Measurements from ENCODE around the gene AKAP7. TPM values are rescaled to one million over a fixed set of nuclear protein-coding genes. Genes with fewer than 3 reads are reported as not detected.

The AKAP7 gene
- total RNA-seq, 6 experiments from 2014 or later = 1.1 to 3.9 (median 3.0) TPM

DNA sequence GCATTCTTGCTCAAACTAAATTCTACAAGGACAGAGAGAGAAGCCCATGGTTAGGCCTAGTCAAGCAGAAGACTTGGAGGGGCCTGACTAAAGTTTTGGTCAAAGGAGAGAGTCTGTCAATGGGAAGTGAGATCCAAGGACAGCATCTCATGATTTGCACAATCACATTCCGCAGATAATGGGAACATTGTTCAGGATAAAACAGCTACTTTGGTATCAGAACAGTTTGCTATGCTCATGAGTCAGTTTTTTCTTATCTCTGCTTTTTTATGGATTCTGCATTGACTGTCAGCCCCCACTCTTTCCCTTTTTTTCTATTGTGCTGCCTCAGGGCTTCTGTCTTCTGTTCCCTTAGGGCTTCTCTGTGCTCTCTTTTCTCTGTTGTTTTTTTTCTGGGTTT is 28.6 kb downstream of the AKAP7 start:
- Mint-ChIP-seq H3K36me3 (ENCODE audit: low read depth) (no peaks in the 10 kb centered on the region), H3K9me3 (no peaks in the 10 kb centered on the region), H3K4me3 (no peak overlapping the region), H3K27ac (no peak overlapping the region), H3K27me3 (ENCODE audit: insufficient read depth) (peaks cover 2% of the 10 kb centered on the region; the same call in 1 of the 2 replicates), H3K4me1 (ENCODE audit: low read depth) (peaks cover 32% of the 10 kb centered on the region)
- TF ChIP-seq, protein P1, sequence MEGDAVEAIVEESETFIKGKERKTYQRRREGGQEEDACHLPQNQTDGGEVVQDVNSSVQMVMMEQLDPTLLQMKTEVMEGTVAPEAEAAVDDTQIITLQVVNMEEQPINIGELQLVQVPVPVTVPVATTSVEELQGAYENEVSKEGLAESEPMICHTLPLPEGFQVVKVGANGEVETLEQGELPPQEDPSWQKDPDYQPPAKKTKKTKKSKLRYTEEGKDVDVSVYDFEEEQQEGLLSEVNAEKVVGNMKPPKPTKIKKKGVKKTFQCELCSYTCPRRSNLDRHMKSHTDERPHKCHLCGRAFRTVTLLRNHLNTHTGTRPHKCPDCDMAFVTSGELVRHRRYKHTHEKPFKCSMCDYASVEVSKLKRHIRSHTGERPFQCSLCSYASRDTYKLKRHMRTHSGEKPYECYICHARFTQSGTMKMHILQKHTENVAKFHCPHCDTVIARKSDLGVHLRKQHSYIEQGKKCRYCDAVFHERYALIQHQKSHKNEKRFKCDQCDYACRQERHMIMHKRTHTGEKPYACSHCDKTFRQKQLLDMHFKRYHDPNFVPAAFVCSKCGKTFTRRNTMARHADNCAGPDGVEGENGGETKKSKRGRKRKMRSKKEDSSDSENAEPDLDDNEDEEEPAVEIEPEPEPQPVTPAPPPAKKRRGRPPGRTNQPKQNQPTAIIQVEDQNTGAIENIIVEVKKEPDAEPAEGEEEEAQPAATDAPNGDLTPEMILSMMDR (IDR thresholded peaks at IDR 0.05) = no peak
- DNase-seq = no peak

DNA sequence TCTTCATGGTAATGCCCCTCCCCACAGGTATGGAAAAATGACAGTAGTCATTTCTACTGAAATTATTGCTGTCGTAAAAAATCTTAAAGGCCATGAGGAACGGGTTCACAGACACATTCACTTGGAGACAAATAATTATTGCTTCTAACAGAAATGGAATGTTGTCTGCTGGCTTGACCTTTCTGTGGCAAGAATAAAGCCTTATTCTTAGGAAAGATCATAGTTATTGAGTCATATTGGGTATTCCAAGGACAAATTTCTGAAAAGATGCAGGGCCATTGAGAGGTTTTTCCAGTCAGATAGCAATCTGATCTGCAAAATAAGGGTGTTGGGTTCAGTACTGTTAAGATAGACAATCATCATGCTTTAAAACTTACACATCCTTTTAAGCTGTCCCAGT is 29.2 kb downstream of the AKAP7 start:
- TF ChIP-seq, protein P1 (IDR thresholded peaks at IDR 0.05) = no peak

DNA sequence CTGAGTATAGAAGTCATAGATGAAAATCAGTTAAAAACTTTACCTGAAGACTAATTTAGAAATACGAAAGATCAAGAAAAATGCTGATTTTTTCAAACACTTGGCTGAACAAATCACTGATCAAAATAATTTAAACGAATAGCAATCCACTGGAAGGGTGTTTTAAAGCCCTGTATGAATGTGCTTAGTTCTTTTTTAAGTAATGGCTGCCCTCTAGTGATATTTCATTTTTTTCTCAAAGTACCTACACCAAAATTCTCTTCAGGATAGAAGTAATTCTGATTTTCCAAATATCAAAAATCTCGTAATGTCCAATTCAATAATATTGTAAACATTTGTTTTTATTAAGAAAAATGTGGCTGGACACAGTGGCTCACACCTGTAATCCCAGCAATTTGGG is 32.5 kb downstream of the AKAP7 start:
- Mint-ChIP-seq H3K4me3 (no peak overlapping the region), H3K27me3 (ENCODE audit: insufficient read depth) (peaks cover 2% of the 10 kb centered on the region; the same call in 1 of the 2 replicates), H3K36me3 (ENCODE audit: low read depth) (no peaks in the 10 kb centered on the region), H3K4me1 (ENCODE audit: low read depth) (peaks cover 37% of the 10 kb centered on the region), H3K27ac (no peak overlapping the region), H3K9me3 (no peaks in the 10 kb centered on the region)
- no peak for DNase-seq
- TF ChIP-seq, protein P1 (IDR thresholded peaks at IDR 0.05) = peak; percentile 49

More for the DNA sequence above, 29.2 kb downstream of the AKAP7 start:
- Mint-ChIP-seq H3K4me3 (no peak overlapping the region), H3K27ac (no peak overlapping the region), H3K36me3 (ENCODE audit: low read depth) (no peaks in the 10 kb centered on the region), H3K9me3 (no peaks in the 10 kb centered on the region), H3K27me3 (ENCODE audit: insufficient read depth) (peaks cover 2% of the 10 kb centered on the region; the same call in 1 of the 2 replicates), H3K4me1 (ENCODE audit: low read depth) (peaks cover 29% of the 10 kb centered on the region)
- peak; percentile 6 for DNase-seq

DNA sequence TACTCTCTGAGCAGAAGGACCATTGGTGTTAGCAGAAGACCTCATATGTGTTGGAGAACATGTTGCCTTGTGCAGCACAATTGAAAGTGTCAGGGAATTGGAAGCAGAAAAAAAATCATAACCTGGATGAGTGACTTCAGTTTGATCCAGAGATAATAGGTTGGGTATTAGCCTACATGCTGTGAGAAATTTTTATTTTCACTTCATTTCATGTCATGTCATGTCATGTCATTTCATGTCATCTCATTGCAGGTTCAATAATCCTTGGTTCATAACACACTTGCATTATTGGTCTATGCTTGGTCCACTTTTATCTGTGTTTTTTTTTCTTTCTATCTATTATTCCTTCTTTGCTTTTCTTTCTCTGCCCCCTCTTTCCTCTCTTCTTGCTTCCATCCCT is 34.3 kb downstream of the AKAP7 start:
- TF ChIP-seq, protein P1 (IDR thresholded peaks at IDR 0.05) = no peak
- H3K27ac Mint-ChIP-seq = no peak overlapping the region
- H3K9me3 Mint-ChIP-seq = no peaks in the 10 kb centered on the region
- no peaks in the 10 kb centered on the region for H3K27me3 Mint-ChIP-seq (ENCODE audit: insufficient read depth)
- DNase-seq = no peak
- H3K36me3 Mint-ChIP-seq (ENCODE audit: low read depth) = no peaks in the 10 kb centered on the region
- no peak overlapping the region for H3K4me3 Mint-ChIP-seq
- peaks cover 33% of the 10 kb centered on the region for H3K4me1 Mint-ChIP-seq (ENCODE audit: low read depth)

DNA sequence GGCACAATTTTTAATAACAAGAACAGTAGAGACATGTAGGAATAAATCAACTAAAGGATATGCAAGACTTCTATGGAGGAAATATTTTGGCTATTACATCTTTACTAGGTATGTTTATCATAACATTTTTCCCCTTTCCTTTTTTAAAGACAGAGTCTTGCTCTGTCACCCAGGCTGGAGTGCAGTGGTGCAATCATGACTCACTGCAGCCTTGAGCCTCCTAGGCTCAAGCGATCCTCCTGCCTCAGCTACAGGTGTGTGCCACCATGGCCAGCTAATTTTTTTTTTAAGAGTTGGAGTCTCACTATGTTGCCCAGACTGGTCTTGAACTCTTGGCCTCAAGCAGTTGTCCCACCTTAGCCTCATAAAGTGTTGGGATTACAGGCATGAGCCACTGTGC is 37.0 kb downstream of the AKAP7 start:
- no peaks in the 10 kb centered on the region for H3K36me3 Mint-ChIP-seq (ENCODE audit: low read depth)
- peak; percentile 21 for DNase-seq
- H3K4me1 Mint-ChIP-seq (ENCODE audit: low read depth) = peaks cover 35% of the 10 kb centered on the region
- no peak overlapping the region for H3K4me3 Mint-ChIP-seq
- TF ChIP-seq, protein P1 (IDR thresholded peaks at IDR 0.05) = no peak
- no peaks in the 10 kb centered on the region for H3K27me3 Mint-ChIP-seq (ENCODE audit: insufficient read depth)
- H3K9me3 Mint-ChIP-seq = no peaks in the 10 kb centered on the region
- H3K27ac Mint-ChIP-seq = no peak overlapping the region

DNA sequence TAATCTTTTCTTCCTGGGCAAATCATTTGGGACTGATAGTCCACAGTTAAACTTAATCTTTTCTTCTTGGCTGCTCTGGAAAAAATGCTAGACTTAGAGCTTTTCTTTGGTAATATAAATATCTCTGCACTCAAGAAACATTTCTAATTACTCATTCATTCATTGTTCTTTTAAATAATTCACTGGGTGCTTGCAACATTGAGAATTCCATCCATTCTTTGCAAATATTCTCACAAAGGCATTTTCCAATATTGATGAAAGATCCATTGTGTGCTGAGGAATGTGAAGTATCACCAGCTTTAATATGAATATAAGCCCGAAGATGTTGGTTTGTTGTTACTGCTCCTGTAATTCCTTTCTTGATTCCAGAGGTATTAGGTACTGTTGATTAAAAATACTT is 38.4 kb downstream of the AKAP7 start:
- Mint-ChIP-seq H3K36me3 (ENCODE audit: low read depth) (no peaks in the 10 kb centered on the region), H3K9me3 (no peaks in the 10 kb centered on the region), H3K4me3 (no peak overlapping the region), H3K4me1 (ENCODE audit: low read depth) (peaks cover 35% of the 10 kb centered on the region), H3K27ac (no peak overlapping the region), H3K27me3 (ENCODE audit: insufficient read depth) (no peaks in the 10 kb centered on the region)
- TF ChIP-seq, protein P1 (IDR thresholded peaks at IDR 0.05) = no peak
- DNase-seq = no peak

Measured in HFFc6 (cell line).